Hypothalamus (tissue), 51 donors: ENCODE data around the gene CHN2.

Experiments used
- DNase-seq, 51 donors: peaks; one replicate each; lab custom pipeline; 2025; lab: John Stamatoyannopoulos, UW

Gene CHN2

GRCh38 chr7:29480934-29481651 is 286.5 kb downstream of the CHN2 start:
- DNase-seq: peak in 5 of 51 donors; percentile 24 to 75 (median 52)

GRCh38 chr7:29482056-29482455 is 287.5 kb downstream of the CHN2 start:
- DNase-seq: peak in 1 of 51 donors; percentile 33

DNA sequence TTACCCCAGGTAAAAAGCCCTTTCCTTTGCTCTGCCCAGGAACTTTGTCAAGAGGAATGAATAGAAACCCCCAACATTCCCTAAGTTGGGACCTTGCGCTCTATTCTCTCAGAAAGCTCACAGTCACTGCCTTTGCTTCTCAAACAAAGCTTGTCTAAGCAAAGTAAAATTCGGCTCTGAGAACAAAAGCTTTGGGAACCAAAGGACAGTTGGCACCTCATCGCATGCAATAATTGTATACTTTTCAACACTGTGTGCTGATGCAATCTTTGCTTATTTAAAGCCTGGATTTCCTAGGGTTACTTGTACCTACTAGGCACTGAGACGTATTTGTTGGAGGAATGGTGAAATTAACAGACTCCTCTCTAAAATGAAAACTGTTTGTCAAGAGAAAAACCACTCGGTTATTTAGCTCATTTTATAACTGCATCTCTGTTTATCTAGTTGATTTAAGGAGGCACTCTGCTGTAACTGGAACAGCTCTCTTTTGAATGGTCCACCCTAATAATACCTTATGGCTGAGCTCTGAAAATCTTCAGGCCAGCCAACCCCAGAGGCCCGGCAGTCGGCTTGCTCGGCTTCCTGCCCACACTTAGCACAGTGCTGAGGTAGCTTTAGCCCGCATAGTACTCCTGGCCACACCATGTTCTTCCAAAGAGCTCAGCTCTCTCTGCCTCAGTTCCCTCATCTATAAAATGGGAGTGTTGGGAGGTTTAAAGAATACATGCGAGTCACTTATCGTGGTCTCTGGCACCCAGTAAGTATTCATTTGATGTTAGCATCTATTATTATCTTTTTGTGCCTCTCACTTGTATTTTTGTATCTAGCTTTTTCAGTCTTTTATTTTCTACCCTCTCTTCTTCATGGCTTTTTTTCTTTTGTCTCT is 288.9 kb downstream of the CHN2 start:
- DNase-seq: peak in 4 of 51 donors; percentile 5 to 39 (median 24)

DNA sequence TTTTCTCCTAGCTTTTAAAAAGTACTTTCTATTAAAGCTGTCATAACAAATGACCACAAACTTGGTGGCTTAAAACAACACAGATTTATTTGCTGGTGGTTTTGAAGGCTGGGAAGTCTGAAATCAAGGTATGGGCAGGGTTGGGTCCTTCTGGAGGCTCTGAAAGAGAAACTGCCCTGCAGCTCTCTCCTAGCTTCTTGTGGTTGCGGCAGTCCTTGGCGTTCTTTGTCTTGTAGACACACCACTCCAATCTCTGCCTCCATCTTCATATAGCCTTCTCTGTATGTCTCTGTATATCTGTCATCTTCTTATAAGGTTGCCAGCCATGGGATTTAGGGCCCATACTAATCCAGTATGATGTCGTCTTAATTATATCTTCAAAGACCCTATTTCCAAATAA is 289.7 kb downstream of the CHN2 start:
- DNase-seq: no peak

DNA sequence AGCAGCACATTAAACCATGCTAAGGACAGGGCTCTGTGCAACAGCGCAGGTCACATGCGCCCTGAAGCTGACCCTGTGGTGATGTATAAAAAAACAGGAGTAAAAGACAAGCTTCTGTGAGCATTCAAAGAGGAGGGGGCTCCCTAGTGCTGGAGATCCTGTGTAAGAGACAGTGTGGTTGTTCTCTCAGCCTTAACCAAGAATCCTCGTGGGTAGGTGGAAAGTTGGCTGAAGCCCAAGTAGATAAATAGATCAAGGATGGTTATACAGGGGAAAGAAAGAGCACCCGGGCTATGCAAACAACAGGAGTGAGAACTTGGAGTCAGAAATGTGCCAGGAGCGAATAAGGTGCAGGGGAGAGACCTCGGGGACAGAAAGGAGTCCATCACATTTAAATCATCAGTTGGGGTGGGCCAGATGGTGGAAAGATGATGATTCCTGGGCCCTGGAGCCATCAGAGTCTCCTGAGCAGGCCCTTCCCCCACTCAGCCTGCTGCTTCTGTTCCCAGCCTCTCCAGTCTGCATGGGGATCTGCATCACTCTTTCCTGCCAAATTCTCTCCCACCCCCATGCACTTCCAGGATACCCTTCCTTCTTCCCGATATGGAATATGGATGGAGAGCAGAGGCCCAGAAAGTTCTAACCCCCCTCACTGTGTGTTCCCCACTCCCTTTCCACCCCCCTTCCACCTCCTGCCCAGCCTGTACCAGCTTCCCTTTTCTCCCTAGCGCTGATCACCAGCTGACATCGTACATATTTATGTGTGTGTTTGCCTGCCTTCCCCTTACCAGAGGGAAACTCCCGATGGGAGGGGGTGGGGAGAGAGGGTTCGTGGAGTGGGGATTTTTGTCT is 291.0 kb downstream of the CHN2 start:
- DNase-seq: peak in 33 of 51 donors; percentile 7 to 89 (median 46)

GRCh38 chr7:29486191-29486700 is 291.7 kb downstream of the CHN2 start:
- peak in 43 of 51 donors; percentile 12 to 89 (median 67) for DNase-seq

GRCh38 chr7:29487424-29487823 is 292.8 kb downstream of the CHN2 start:
- no peak for DNase-seq

- DNase-seq: no peak
Observed at GRCh38 chr7:29488203-29488970, 293.8 kb downstream of the CHN2 start.

DNA sequence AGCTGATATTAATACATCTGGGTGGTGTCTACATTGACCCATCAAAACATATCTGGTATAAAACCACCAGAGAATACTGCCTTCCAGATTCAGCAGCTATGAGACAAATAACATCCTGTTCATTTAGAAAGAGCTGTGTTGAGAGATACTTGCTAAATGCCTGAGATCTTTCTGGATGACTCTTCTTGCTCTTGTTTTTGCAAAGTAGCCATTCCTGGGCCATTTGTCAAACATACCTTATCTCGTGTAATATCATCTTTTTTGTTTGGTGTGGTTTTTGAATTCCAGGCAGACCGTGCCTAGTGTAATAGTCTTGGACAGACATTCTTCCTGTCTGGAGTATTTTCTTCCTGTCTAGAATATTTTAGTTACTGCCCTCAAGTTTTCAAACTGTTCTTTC is 294.4 kb downstream of the CHN2 start:
- DNase-seq: no peak

- no peak for DNase-seq
Observed at GRCh38 chr7:29490094-29490607, 295.6 kb downstream of the CHN2 start.

GRCh38 chr7:29494350-29494749 is 299.8 kb downstream of the CHN2 start:
- DNase-seq: no peak

DNA sequence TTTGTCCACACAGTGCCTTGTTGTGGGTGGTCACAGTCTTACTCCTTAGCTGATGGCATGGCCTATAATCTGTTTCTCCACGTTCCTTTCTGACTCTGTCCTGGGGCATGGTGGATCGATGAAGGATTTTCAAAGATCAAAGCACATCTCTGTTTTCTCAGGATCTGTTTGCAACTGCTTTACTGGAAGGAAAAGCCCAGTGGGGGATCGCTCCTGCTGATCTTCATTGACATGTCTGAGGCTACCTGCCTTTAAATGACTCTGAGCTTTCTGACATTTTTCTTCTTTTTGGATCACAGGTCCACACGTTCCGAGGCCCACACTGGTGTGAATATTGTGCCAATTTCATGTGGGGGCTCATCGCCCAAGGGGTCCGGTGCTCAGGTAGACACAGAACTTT is 301.1 kb downstream of the CHN2 start:
- DNase-seq: no peak

- DNase-seq: no peak
Observed at GRCh38 chr7:29496355-29497020, 301.9 kb downstream of the CHN2 start.

GRCh38 chr7:29499932-29500331 is 305.4 kb downstream of the CHN2 start:
- DNase-seq: no peak

- no peak for DNase-seq
Observed at GRCh38 chr7:29500719-29501118, 306.1 kb downstream of the CHN2 start.

DNA sequence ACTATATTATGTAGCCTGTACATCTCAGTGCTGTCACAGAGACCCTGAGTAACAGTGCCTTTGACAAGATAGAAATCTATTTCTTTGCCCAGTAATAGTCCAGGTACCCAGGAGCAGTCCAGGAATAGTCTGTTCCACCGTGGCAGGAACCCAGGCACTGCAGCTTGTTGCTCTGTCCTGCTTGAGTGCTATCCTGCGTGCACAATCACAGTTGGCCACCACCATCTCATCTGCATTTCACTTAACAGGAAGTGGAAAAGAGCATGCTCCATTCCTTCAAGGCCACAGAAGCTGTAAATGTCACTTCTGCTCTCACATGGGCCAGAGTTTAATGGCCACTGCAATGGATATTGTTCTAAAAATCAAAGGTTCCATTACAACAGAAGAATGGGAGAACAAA is 307.6 kb downstream of the CHN2 start:
- no peak for DNase-seq

- DNase-seq: no peak
Observed at GRCh38 chr7:29505931-29506330, 311.4 kb downstream of the CHN2 start.

DNA sequence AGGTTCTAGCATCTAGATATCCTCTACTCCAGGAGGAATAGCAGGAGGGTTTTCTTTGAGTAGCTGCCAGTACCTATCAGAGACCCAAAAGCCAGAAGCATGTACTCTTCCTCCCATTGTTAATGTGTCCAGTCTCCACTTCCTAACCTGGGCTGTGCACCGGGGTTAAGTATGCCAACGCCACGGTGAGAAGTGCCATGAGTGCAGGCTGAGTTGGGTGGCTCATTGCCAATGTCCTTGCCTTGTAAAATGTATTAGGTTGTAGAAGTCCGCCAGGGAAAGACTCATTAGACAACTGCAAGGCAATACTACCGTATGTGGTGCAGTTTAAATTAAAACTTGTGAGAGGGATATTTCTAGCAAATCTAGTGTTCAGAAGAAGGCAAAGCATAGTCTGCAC is 314.0 kb downstream of the CHN2 start:
- DNase-seq: no peak

DNA sequence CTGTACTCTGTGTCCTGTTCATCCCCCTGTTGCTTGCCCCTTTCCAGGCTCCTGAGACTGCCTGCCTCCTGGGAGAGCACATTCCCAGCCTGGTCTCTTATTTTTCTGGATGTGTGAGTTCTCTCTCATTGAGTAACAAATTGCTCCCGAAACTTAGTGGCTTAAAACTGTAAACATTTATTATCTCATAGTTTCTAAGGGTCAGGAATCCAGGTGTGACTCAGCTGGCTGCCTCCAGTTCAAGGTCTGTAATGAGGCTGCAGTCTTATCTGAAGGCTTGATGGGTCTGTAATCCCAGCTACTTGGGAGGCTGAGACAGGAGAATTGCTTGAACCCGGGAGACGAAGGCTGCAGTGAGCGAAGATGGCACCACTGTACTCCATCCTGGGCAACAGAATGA is 315.5 kb downstream of the CHN2 start:
- no peak for DNase-seq
